Transverse colon (tissue), 4 donors: ENCODE measurements around the gene BBX.

Experiments
- CTCF ChIP-seq, 5 experiments: fragments of 200-600 bp in 3 of 5; fragments of 450-650 bp in 2 of 5; sonication (generic) in 3 of 5; IDR thresholded peaks; 1 replicate in 2 of 5; 2 replicates in 3 of 5; pipeline ENCODE4 v1.5.1; 2016 to 2017; ENCODE audit warnings: antibody characterized with exemption in 5 of 5, inconsistent platforms in 3 of 5, mild to moderate bottlenecking in 2 of 5, moderate library complexity in 1 of 5
- POLR2A ChIP-seq: fragments of 450-650 bp; IDR thresholded peaks from one replicate; pipeline ENCODE4 v1.6.1; 2016; ENCODE audit warnings: antibody characterized with exemption, mild to moderate bottlenecking, moderate library complexity
- POLR2AphosphoS5 ChIP-seq, 3 donors: sonication (generic); formaldehyde crosslinking; IDR thresholded peaks; one replicate each; pipeline ENCODE4 v1.6.1; 2016; ENCODE audit warnings: antibody characterized with exemption in 3 of 3

GRCh38 chr3:107737914-107738313 is 215.2 kb downstream of the BBX start:
- TF ChIP-seq POLR2A (no peak), CTCF (IDR thresholded peaks at IDR 0.05) (no peak), POLR2AphosphoS5 (IDR thresholded peaks at IDR 0.05) (no peak)
